ENCODE results near the gene DNMT3A. TPM values are rescaled to one million over a fixed set of nuclear protein-coding genes. Genes with fewer than 3 reads are reported as not detected.

The DNMT3A gene
- total RNA-seq, 1 donor from 2014 or later: 63.0 TPM

- intact Hi-C loops (cut with micrococcal nuclease): no loop called here
Observed at GRCh38 chr2:25308599-25308998, 33.1 kb downstream of the DNMT3A start.

GRCh38 chr2:25307949-25308557 lies 33.7 kb downstream of the DNMT3A start:
- intact Hi-C loops (cut with micrococcal nuclease): no loop called here

GRCh38 chr2:25306777-25307368 lies 34.9 kb downstream of the DNMT3A start:
- intact Hi-C loops (cut with micrococcal nuclease): no loop called here

GRCh38 chr2:25305775-25306174 lies 36.0 kb downstream of the DNMT3A start:
- intact Hi-C loops (cut with micrococcal nuclease): no loop called here

GRCh38 chr2:25304826-25305596 lies 36.7 kb downstream of the DNMT3A start:
- intact Hi-C loops (cut with micrococcal nuclease): loop anchor here (5.0 kb wide), 1 partner anchor 37 kb away; the partner anchor contains the start of gene DNMT3A

GRCh38 chr2:25304321-25304720 lies 37.4 kb downstream of the DNMT3A start:
- intact Hi-C loops (cut with micrococcal nuclease): loop anchor here (5.0 kb wide), 1 partner anchor 38 kb away; the partner anchor contains the start of gene DNMT3A

- intact Hi-C loops (cut with micrococcal nuclease): loop anchor here (5.0 kb wide), 1 partner anchor 39 kb away; the partner anchor contains the start of gene DNMT3A
Observed at GRCh38 chr2:25303633-25304236, 38.0 kb downstream of the DNMT3A start.

- intact Hi-C loops (cut with micrococcal nuclease): loop anchor here (5.0 kb wide), 1 partner anchor 39 kb away; the partner anchor contains the start of gene DNMT3A
Observed at GRCh38 chr2:25302758-25303375, 38.9 kb downstream of the DNMT3A start.

- intact Hi-C loops (cut with micrococcal nuclease): loop anchor here (5.0 kb wide), 1 partner anchor 41 kb away; the partner anchor contains the start of gene DNMT3A
Observed at GRCh38 chr2:25301453-25302352, 40.0 kb downstream of the DNMT3A start.

- intact Hi-C loops (cut with micrococcal nuclease): loop anchor here (5.0 kb wide), 1 partner anchor 42 kb away; the partner anchor contains the start of gene DNMT3A
Observed at GRCh38 chr2:25300001-25300400, 41.7 kb downstream of the DNMT3A start.

- intact Hi-C loops (cut with micrococcal nuclease): no loop called here
Observed at GRCh38 chr2:25298776-25299431, 42.8 kb downstream of the DNMT3A start.

- intact Hi-C loops (cut with micrococcal nuclease): no loop called here
Observed at GRCh38 chr2:25297738-25298137, 44.0 kb downstream of the DNMT3A start.

- intact Hi-C loops (cut with micrococcal nuclease): loop anchor here (2.0 kb wide), 2 partner anchors 19 kb away; no protein-coding TSS in a partner anchor
Observed at GRCh38 chr2:25295621-25296020, 46.1 kb downstream of the DNMT3A start.

- intact Hi-C loops (cut with micrococcal nuclease): loop anchor here (1.0 to 2.0 kb wide), 3 partner anchors 9 to 20 kb away; no protein-coding TSS in a partner anchor
Observed at GRCh38 chr2:25294573-25295462, 46.9 kb downstream of the DNMT3A start.

GRCh38 chr2:25293958-25294562 lies 47.7 kb downstream of the DNMT3A start:
- intact Hi-C loops (cut with micrococcal nuclease): loop anchor here (1.0 to 2.0 kb wide), 3 partner anchors 8 to 21 kb away; no protein-coding TSS in a partner anchor

GRCh38 chr2:25293145-25293544 lies 48.6 kb downstream of the DNMT3A start:
- intact Hi-C loops (cut with micrococcal nuclease): no loop called here

GRCh38 chr2:25292408-25292807 lies 49.3 kb downstream of the DNMT3A start:
- intact Hi-C loops (cut with micrococcal nuclease): no loop called here

Data from T-helper 2 cell treated with Interferon-gamma antibody and Interleukin-4, amounts not matched to agents 100 ng/mL and 5 ng/mL, for 36 hours (primary cell).